CD4-positive, alpha-beta T cell (primary cell): ENCODE data around the gene MYBPH. TPM values are rescaled to one million over a fixed set of nuclear protein-coding genes. Genes with fewer than 3 reads are reported as not detected.

Source experiments
- ATAC-seq: fragments of 200-7000 bp; cut with Tn5 transposase; one replicate; pipeline ENCODE4 v1.10.0; 2022; ENCODE audit warnings: mild to moderate bottlenecking; ENCODE audit not compliant: poor library complexity
- CTCF ChIA-PET: fragments of 350-600 bp; sonication (Branson Sonifier 250); formaldehyde crosslinking; loops from one replicate; lab custom pipeline; 2021; ENCODE audit warnings: antibody characterized with exemption, inconsistent platforms; lab: Charles Lee
- POLR2A ChIA-PET: fragments of 350-600 bp; sonication (Branson Sonifier 250); formaldehyde crosslinking; loops from one replicate; lab custom pipeline; 2021; ENCODE audit warnings: antibody characterized with exemption, inconsistent platforms; lab: Charles Lee
- DNase-seq, 14 experiments: peaks; one replicate each; pipeline ENCODE4 v3.0.0-alpha.2; 2013 to 2020; ENCODE audit warnings: mixed read lengths in 2 of 14
- H3K27ac ChIP-seq, 2 donors: one replicate each; pipeline versions ENCODE4 v1.5.1 to v1.7.0; 2013; ENCODE audit warnings: low read length in 2 of 2, low read depth in 1 of 2, mild to moderate bottlenecking in 1 of 2
- H3K27me3 ChIP-seq, 2 experiments: 1 replicate in 1 of 2; 2 replicates in 1 of 2; pipeline versions ENCODE4 v1.6.1 to v1.7.0; 2013; ENCODE audit warnings: low read length in 2 of 2, control low read depth in 1 of 2, mild to moderate bottlenecking in 1 of 2, moderate library complexity in 1 of 2; ENCODE audit not compliant: insufficient read depth in 2 of 2, control insufficient read depth in 1 of 2
- H3K36me3 ChIP-seq: one replicate; pipeline ENCODE4 v1.6.1; 2013; ENCODE audit warnings: low read length, control low read depth; ENCODE audit not compliant: insufficient read depth
- H3K4me1 ChIP-seq: one replicate; pipeline ENCODE4 v1.6.1; 2013; ENCODE audit warnings: low read length, control low read depth; ENCODE audit not compliant: insufficient read depth
- H3K4me3 ChIP-seq: one replicate; pipeline ENCODE4 v1.5.1; 2013; ENCODE audit warnings: mild to moderate bottlenecking, low read length, moderate library complexity
- H3K9me3 ChIP-seq, 2 experiments: 1 replicate in 1 of 2; 2 replicates in 1 of 2; pipeline versions ENCODE4 v1.6.1 to v1.7.0; 2013; ENCODE audit warnings: low read length in 2 of 2, mild to moderate bottlenecking in 2 of 2, control low read depth in 1 of 2, moderate library complexity in 1 of 2; ENCODE audit not compliant: control insufficient read depth in 1 of 2, insufficient read depth in 1 of 2
- H3K27ac Mint-ChIP-seq: one replicate; pipeline ENCODE4 v1.8.0; 2020; ENCODE audit warnings: mixed read lengths
- H3K27me3 Mint-ChIP-seq: one replicate; pipeline ENCODE4 v1.8.0; 2021; ENCODE audit warnings: mixed read lengths
- H3K36me3 Mint-ChIP-seq: one replicate; pipeline ENCODE4 v1.8.0; 2021; ENCODE audit warnings: low read depth, mixed read lengths
- H3K4me1 Mint-ChIP-seq: one replicate; pipeline ENCODE4 v1.8.0; 2021; ENCODE audit warnings: low read depth, mixed read lengths
- H3K4me3 Mint-ChIP-seq: one replicate; pipeline ENCODE4 v1.8.0; 2020; ENCODE audit warnings: mild to moderate bottlenecking, mixed read lengths
- H3K9me3 Mint-ChIP-seq: one replicate; pipeline ENCODE4 v1.8.0; 2020; ENCODE audit warnings: mixed read lengths
- intact Hi-C, 2 experiments: fragments of 100-400 bp; cut with DNase I in 1 of 2; cut with micrococcal nuclease in 1 of 2; formaldehyde crosslinking; loops; one replicate each; pipeline versions ENCODE4 v1.15.1 to v1.9.0; 2023 to 2025; cut with DNase I, micrococcal nuclease
- total RNA-seq, 174 experiments: library from RNA in 2 of 174; stranded (reverse) in 2 of 174; gene quantifications; one replicate each; pipeline ENCODE4 v1.2.3 and lab custom pipeline; 2021 to 2026
- TF ChIP-seq, protein P1 (sequence below): fragments of 200-600 bp; IDR thresholded peaks from one replicate; pipeline ENCODE4 v1.8.0; 2022; ENCODE audit warnings: antibody characterized with exemption, mild to moderate bottlenecking

Gene MYBPH
- total RNA-seq, 2 experiments from 2014 or later = not detected

DNA sequence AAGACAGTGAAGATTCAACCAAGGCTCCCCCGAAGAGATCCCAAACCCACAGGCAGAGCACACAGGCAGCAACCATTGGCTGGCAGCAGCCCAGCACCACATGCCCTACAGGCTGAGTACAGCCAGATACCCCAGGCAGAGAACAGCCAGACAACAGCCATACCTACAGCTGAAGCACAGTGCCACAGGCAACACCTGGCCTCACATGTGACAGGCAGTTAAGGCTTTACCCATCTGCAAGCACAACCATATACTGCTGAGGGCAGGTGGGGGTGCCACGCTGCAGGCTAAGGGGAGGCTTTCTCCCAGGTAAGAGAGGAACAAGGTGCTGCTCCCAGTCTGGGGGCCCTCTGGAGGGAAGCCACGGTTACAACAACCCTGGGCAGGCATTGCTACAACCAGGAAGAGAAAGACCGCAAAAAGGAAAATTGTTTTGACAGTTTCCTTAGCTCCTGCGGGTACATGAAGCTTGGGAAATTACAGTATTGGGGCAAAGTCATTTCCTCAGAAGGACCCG, 41.6 kb upstream of the MYBPH start:
- Mint-ChIP-seq H3K4me1 (peaks cover 6% of the 10 kb centered on the region), H3K36me3 (no peaks in the 10 kb centered on the region), H3K27ac (no peak overlapping the region), H3K4me3 (no peak overlapping the region), H3K27me3 (peaks cover 16% of the 10 kb centered on the region), H3K9me3 (no peaks in the 10 kb centered on the region)
- Histone ChIP-seq H3K4me3 (no peak overlapping the region), H3K9me3 (no peaks in the 10 kb centered on the region), H3K27ac (no peak overlapping the region), H3K4me1 (peaks cover 7% of the 10 kb centered on the region), H3K36me3 (no peaks in the 10 kb centered on the region), H3K27me3 (peaks cover 0 to 8% of the 10 kb centered on the region in 2 experiments)
- DNase-seq (peak in 1 of 14 experiments; percentile 5), ATAC-seq (no peak)
- TF ChIP-seq, protein P1, sequence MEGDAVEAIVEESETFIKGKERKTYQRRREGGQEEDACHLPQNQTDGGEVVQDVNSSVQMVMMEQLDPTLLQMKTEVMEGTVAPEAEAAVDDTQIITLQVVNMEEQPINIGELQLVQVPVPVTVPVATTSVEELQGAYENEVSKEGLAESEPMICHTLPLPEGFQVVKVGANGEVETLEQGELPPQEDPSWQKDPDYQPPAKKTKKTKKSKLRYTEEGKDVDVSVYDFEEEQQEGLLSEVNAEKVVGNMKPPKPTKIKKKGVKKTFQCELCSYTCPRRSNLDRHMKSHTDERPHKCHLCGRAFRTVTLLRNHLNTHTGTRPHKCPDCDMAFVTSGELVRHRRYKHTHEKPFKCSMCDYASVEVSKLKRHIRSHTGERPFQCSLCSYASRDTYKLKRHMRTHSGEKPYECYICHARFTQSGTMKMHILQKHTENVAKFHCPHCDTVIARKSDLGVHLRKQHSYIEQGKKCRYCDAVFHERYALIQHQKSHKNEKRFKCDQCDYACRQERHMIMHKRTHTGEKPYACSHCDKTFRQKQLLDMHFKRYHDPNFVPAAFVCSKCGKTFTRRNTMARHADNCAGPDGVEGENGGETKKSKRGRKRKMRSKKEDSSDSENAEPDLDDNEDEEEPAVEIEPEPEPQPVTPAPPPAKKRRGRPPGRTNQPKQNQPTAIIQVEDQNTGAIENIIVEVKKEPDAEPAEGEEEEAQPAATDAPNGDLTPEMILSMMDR = no peak
- ChIA-PET POLR2A (no interaction called here), CTCF (interaction anchor here (1.1 to 2.4 kb wide), 2 partner anchors 177 to 192 kb away, joined by 4 to 25 read pairs; no protein-coding TSS in a partner anchor)
- intact Hi-C loops = no loop called here

DNA sequence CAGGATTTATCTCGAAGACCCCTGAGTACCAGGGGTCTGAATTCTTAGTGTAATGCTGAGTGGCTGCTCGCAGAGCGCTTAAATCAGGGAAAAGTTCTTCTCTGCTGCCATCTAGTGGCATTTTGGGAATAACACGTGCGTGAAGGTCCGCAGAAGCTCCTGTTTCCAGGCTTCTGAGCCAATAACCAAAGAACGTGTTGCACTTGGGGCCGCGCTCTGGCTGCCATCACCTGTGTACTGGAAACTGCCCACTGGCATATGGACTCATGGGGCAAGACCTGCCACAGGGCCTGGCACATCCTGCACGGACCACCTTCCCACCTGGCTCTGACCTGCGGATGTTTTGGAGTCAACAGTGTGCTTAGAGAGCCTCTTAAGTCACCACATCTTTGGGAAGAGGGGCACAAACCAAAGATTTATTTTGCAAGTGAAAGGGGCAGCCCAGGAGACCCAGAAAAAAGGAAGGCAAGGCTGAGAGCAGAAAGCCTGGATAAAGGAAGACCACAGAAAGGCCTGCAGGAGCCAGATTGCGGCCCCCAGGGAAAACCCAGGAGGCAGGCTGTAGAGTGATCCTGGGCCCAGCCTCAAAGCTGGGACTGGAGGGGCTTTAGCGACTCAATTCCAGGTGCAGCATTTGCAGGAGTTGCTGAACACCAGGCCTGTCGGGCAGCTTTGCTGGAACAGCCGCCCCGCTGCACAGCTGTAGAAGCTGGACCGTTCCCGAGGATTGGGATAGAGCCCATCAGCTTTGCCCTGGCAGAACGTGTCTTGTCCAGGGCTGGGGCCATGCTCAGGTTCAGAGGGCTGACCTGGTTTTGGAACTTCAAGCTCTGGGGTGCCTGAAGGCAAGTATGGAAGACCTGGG, 40.9 kb upstream of the MYBPH start:
- intact Hi-C loops = loop anchor here in 1 of 2 experiments (1.0 kb wide), 1 partner anchor 177 kb away; no protein-coding TSS in a partner anchor
- Mint-ChIP-seq H3K27me3 (peaks cover 16% of the 10 kb centered on the region), H3K9me3 (no peaks in the 10 kb centered on the region), H3K27ac (no peak overlapping the region), H3K4me1 (peaks cover 6% of the 10 kb centered on the region), H3K4me3 (no peak overlapping the region), H3K36me3 (no peaks in the 10 kb centered on the region)
- Histone ChIP-seq H3K36me3 (no peaks in the 10 kb centered on the region), H3K4me3 (no peak overlapping the region), H3K4me1 (peaks cover 7% of the 10 kb centered on the region), H3K27me3 (peaks cover 0 to 8% of the 10 kb centered on the region in 2 experiments), H3K27ac (no peak overlapping the region), H3K9me3 (no peaks in the 10 kb centered on the region)
- TF ChIP-seq, protein P1 = peak; percentile 81
- peak; percentile 13 to 78 (median 39) for DNase-seq
- ATAC-seq = peak; percentile 68
- ChIA-PET POLR2A (no interaction called here), CTCF (interaction anchor here (0.6 to 2.4 kb wide), 7 partner anchors 8 to 752 kb away, joined by 3 to 25 read pairs (median 3); no protein-coding TSS in a partner anchor)

DNA sequence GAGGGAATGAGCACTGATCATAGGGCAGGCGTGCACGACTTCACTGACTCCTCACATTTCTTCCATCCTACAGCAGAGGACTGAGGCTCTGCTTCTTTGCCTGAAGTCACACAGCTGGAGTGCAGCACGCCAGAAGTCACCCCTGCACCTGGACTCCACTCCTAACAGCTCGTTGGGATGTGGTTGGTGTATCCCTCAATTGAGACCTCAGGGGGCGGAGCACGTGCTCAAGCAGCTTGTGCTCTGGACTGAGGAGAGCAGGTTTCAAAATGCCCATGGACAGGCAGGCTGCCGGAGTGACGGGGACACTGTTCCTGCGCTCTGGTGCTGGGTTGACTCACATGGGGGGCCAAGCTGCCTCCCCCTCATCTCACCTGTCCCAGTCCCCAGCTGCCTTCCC, 39.9 kb upstream of the MYBPH start:
- Histone ChIP-seq H3K36me3 (no peaks in the 10 kb centered on the region), H3K27me3 (peaks cover 0 to 8% of the 10 kb centered on the region in 2 experiments), H3K4me1 (peaks cover 7% of the 10 kb centered on the region), H3K9me3 (no peaks in the 10 kb centered on the region), H3K27ac (no peak overlapping the region), H3K4me3 (no peak overlapping the region)
- no peak overlapping the region for H3K4me3 Mint-ChIP-seq
- peaks cover 16% of the 10 kb centered on the region for H3K27me3 Mint-ChIP-seq
- TF ChIP-seq, protein P1 = no peak
- intact Hi-C loops = no loop called here
- no peak overlapping the region for H3K27ac Mint-ChIP-seq
- ChIA-PET CTCF (interaction anchor here (1.4 to 2.4 kb wide), 3 partner anchors 9 to 751 kb away, joined by 3 to 25 read pairs (median 3); no protein-coding TSS in a partner anchor), POLR2A (no interaction called here)
- H3K4me1 Mint-ChIP-seq = peaks cover 6% of the 10 kb centered on the region
- H3K36me3 Mint-ChIP-seq = no peaks in the 10 kb centered on the region
- peak in 2 of 14 experiments; percentile 8 to 26 for DNase-seq
- ATAC-seq = no peak
- no peaks in the 10 kb centered on the region for H3K9me3 Mint-ChIP-seq
